Cardiac septum (tissue), 1 donor: ENCODE data around the gene MCU. TPM values are rescaled to one million over a fixed set of nuclear protein-coding genes. Genes with fewer than 3 reads are reported as not detected.
"Not testable (repeated sequence)": the region's sequence is repeated elsewhere in the genome, so short reads cannot be mapped to it uniquely, and the experiment has no call there.

ENCODE experiments used
- DNase-seq: peaks from one replicate; pipeline ENCODE4 v3.0.0-alpha.2; 2020; ENCODE audit warnings: low spot score
- intact Hi-C: fragments of 100-400 bp; cut with DNase I; formaldehyde crosslinking; loops from one replicate; pipeline ENCODE4 v1.14.0; 2022
- microRNA-seq: library from miRNA; unstranded; fragments of <30 nt; microRNA quantifications from one replicate; pipeline ENCODE4 v1.2.0, GENCODE V29; 2020
- total RNA-seq: library from RNA; stranded (reverse); fragmentation: NEBNext Ultra II Directional; extraction: Animal tissue kit (Norgen Biotek cat#: 25700); gene quantifications from one replicate; pipeline ENCODE4 v1.2.1, GENCODE V29; 2021
- donor health status: DM: no; HTN: no; CAD: no.

Gene MCU
- total RNA-seq, 1 donor from 2014 or later = 14.6 TPM

- no peak for DNase-seq
- intact Hi-C loops = no loop called here
Observed at GRCh38 chr10:72910705-72911104, 218.8 kb downstream of the MCU start.

GRCh38 chr10:72911758-72912157 is 219.8 kb downstream of the MCU start:
- DNase-seq = no peak
- intact Hi-C loops = no loop called here

- intact Hi-C loops = no loop called here
- no peak for DNase-seq
Observed at GRCh38 chr10:72912736-72913135, 220.8 kb downstream of the MCU start.

GRCh38 chr10:72913287-72913686 is 221.3 kb downstream of the MCU start:
- DNase-seq = no peak
- intact Hi-C loops = no loop called here

- intact Hi-C loops, DNase-seq: not testable (repeated sequence)
Observed at GRCh38 chr10:72917201-72917600, 225.3 kb downstream of the MCU start.

GRCh38 chr10:72917803-72918332 is 225.9 kb downstream of the MCU start:
- DNase-seq, intact Hi-C loops: not testable (repeated sequence)

- intact Hi-C loops = no loop called here
- DNase-seq = no peak
Observed at GRCh38 chr10:72918352-72918751, 226.4 kb downstream of the MCU start.

GRCh38 chr10:72921147-72921683 is 229.3 kb downstream of the MCU start:
- DNase-seq, intact Hi-C loops: not testable (repeated sequence)

- no peak for DNase-seq
- intact Hi-C loops = no loop called here
Observed at GRCh38 chr10:72924351-72924750, 232.4 kb downstream of the MCU start.

GRCh38 chr10:72925951-72926465 is 234.1 kb downstream of the MCU start:
- intact Hi-C loops = no loop called here
- DNase-seq = no peak

- no peak for DNase-seq
- intact Hi-C loops = no loop called here
Observed at GRCh38 chr10:72927485-72927884, 235.5 kb downstream of the MCU start.

- no peak for DNase-seq
- intact Hi-C loops = no loop called here
Observed at GRCh38 chr10:72928798-72929197, 236.9 kb downstream of the MCU start.

GRCh38 chr10:72930276-72930675 is 238.3 kb downstream of the MCU start:
- DNase-seq = no peak
- intact Hi-C loops = no loop called here

GRCh38 chr10:72932259-72933015 is 240.5 kb downstream of the MCU start:
- intact Hi-C loops = no loop called here
- no peak for DNase-seq

GRCh38 chr10:72935361-72935760 is 243.4 kb downstream of the MCU start:
- DNase-seq = no peak
- intact Hi-C loops = no loop called here

Small RNA genes within 50 kb of the gene (microRNA-seq; reads per million reads assigned to microRNA genes)
- not detected for gene MIR4676

Other genes with a start within 250 kb of the MCU start
- gene MICU1, start 66.1 kb upstream of the MCU start, total RNA-seq = 43.2 TPM
- 0.32 TPM for gene OIT3, start 201.6 kb downstream of the MCU start, total RNA-seq